Epithelial cell of esophagus (primary cell): ENCODE data around the gene RPS6KC1.
A peak's percentile ranks its signal among the peaks of the same experiment; 100 is the strongest.

ENCODE experiments used
- DNase-seq: peaks from one replicate; pipeline ENCODE4 v3.0.0; 2010; ENCODE audit warnings: low read depth
- H3K4me3 ChIP-seq: 2 replicates; pipeline ENCODE4 v1.5.1; 2011; ENCODE audit warnings: mild to moderate bottlenecking, low read length, control low read depth
- TF ChIP-seq, protein P1 (sequence below): IDR thresholded peaks from 2 replicates; pipeline ENCODE4 v1.5.1; 2011; ENCODE audit warnings: low read depth, mild to moderate bottlenecking, low read length, control low read depth, inconsistent platforms; ENCODE audit not compliant: insufficient read depth; ENCODE audit errors: missing control alignments

RPS6KC1 gene

DNA sequence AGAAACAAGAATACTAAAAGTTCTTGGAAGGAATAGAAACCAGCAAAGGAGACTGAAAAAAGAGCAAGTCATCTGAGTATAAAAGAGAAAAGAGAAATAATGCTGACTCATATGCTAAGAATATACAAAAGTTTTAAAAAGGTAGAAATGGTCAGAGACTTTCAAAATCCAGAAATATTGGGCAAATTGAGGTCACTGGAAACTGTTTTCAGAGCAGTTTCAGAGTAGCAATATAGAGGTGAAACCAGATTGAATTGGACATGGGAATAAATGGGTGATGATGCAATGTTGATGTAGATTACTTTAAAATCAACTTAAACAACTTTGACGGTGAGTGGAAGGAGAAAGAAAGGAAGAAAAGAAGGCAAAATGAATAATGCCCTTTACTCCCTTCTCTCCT is 1.8 kb upstream of the RPS6KC1 start:
- H3K4me3 ChIP-seq = no peak overlapping the region
- TF ChIP-seq, protein P1, sequence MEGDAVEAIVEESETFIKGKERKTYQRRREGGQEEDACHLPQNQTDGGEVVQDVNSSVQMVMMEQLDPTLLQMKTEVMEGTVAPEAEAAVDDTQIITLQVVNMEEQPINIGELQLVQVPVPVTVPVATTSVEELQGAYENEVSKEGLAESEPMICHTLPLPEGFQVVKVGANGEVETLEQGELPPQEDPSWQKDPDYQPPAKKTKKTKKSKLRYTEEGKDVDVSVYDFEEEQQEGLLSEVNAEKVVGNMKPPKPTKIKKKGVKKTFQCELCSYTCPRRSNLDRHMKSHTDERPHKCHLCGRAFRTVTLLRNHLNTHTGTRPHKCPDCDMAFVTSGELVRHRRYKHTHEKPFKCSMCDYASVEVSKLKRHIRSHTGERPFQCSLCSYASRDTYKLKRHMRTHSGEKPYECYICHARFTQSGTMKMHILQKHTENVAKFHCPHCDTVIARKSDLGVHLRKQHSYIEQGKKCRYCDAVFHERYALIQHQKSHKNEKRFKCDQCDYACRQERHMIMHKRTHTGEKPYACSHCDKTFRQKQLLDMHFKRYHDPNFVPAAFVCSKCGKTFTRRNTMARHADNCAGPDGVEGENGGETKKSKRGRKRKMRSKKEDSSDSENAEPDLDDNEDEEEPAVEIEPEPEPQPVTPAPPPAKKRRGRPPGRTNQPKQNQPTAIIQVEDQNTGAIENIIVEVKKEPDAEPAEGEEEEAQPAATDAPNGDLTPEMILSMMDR = no peak
- DNase-seq = no peak

DNA sequence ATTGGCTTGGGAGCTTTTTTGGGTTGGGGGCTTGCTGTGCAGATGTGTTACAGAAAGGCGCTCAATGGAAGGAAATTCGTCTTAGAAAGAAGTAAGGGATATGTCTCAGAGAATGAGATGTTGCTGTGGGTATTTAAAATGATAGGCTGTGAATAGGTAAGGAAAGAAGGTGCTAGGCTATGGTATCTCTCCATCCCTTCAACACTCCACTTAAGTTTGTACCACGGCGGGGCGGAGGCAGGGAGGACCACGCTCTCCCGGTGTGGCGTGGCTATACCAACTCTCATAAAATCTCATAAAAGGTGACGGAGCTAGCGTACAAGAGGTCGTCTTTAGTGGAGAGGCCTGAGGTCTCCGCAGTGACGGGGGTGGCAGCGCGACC is 305 bp upstream of the RPS6KC1 start:
- peak overlapping the region; percentile 83 for H3K4me3 ChIP-seq
- TF ChIP-seq, protein P1 = no peak
- DNase-seq = no peak

DNA sequence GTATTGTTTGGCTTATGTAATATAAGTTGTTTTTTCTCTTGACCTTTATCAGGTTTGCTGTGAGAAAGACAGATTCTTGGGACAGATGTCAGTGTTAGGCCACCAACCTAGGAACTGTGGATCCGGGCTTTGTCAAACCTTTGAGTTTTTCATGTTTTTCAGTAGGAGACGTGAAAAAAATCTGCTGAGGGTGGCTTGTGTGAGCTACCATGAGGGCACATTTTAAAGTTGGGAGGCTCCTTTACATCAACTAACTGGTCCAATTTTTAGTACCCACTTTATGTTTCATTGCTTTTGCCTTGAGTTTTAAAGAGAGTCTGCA is 801 bp downstream of the RPS6KC1 start:
- TF ChIP-seq, protein P1 = no peak
- no peak for DNase-seq
- H3K4me3 ChIP-seq = peak overlapping the region; percentile 83

DNA sequence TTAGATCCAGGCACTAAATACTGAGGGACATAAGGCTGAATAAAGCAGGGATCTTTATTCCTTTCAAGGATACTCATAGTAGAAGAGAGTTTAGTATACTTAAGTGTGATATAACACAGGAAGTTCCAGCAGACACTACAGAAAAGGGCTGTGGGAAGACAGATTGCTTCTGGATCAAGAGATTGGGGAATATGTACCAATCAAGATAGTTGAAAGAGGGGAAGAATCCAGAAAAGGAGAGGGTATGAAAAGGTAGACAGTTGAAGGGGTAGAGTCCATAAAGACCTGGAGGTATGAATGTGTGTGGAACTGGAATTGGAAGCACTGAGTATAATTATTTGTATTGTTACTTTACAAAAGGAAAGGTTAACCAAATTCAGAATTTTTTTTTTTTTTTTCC is 2.4 kb downstream of the RPS6KC1 start:
- TF ChIP-seq, protein P1 = no peak
- H3K4me3 ChIP-seq = no peak overlapping the region
- DNase-seq = no peak

DNA sequence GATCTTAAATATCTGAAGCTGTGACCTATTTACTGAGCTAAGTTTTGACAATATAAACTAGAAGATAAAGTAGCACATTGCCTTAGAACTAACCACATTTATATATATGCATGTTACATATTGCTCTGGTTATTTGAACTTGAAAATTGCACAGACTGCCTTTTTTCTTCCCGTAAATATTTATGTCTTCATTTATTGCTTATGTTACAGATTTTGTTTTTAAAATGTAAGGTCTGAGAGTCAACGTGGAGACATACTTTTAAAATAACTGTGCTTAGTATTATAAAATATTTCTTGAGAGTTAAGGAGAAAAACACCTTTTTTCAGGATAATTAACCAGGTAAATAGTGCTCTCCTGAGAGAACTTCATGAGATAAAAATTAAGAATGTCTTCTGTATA is 3.1 kb downstream of the RPS6KC1 start:
- TF ChIP-seq, protein P1 = no peak
- no peak for DNase-seq
- H3K4me3 ChIP-seq = no peak overlapping the region

DNA sequence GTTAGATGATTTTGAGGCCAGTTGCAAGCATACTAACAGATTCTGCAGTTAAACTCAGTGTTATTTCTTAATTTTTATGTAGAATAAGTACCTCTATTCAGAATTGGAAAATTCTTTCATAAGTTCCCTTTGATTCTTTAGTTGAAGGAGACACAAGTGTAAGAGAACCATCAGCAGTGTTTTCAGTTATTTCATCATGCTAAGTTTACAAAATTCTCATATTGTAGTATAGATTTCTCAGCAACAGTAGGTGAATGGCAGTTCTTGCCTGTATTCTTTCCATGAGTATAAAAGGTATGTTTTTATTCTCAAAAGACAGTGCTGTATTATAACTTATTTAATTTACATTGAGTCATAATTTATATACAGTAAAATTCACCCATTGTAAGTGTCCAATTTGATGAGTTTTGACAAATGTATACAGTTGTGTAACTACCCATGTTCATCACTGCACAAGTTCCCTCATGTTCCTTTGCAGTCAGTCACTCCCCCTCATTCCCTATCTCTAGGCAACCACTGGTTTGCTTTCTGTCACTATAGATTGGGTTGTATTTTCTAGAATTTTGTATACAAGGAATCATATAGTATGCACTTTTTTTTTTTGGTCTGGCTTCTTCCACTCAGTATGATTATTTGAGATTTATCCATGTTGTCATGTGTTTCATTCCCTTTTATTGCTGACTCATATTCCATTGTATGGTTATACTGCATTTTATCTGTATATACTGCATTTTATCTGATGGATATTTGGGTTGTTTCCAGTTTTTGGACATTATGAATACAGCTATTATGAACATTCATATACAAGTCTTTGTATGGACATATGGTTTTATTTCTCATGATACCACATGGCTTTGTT is 3.9 kb downstream of the RPS6KC1 start:
- peak; percentile 81 for DNase-seq
- TF ChIP-seq, protein P1 = no peak
- no peak overlapping the region for H3K4me3 ChIP-seq

DNA sequence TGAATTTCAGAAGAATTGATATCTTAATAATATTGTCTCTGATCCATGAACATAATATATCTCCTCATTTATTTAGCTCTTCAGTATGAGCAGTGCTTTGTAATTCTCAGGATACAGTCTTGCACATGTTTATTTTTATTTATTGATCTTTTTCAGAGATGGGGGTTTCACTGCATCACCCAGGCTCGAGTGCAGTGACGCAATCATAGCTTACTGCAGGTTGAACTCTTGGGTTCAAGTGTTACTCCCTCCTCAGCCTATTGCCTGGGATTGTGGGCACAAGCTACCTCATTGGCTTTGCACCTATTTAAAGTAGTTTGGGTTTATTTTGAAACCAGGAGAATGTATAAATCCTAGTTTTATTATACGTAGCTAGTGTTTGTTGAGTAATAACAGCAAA is 4.7 kb downstream of the RPS6KC1 start:
- TF ChIP-seq, protein P1 = no peak
- H3K4me3 ChIP-seq = no peak overlapping the region
- DNase-seq = no peak
